Mesendoderm (in vitro differentiated cells): ENCODE data around the gene RBMXL2. TPM values are rescaled to one million over a fixed set of nuclear protein-coding genes. Genes with fewer than 3 reads are reported as not detected.

Source experiments
- DNase-seq: peaks from one replicate; pipeline ENCODE4 v3.0.0; 2013
- H2AK5ac ChIP-seq: 2 replicates; pipeline ENCODE4 v1.6.1; 2013; ENCODE audit warnings: low read length, inconsistent platforms
- H2BK120ac ChIP-seq: 2 replicates; pipeline ENCODE4 v1.6.1; 2013; ENCODE audit warnings: low read depth, mild to moderate bottlenecking, low read length, moderate library complexity, mixed read lengths
- H2BK15ac ChIP-seq: replicated peaks from 2 replicates; pipeline ENCODE4 v1.6.1; 2013; ENCODE audit warnings: low read depth, mild to moderate bottlenecking, moderate library complexity
- H2BK5ac ChIP-seq: 2 replicates; pipeline ENCODE4 v1.6.1; 2013; ENCODE audit warnings: low read length, inconsistent platforms
- H3K18ac ChIP-seq: 2 replicates; pipeline ENCODE4 v1.6.1; 2013; ENCODE audit warnings: mild to moderate bottlenecking, low read length, mixed read lengths
- H3K23ac ChIP-seq: one replicate; pipeline ENCODE4 v1.6.1; 2013; ENCODE audit warnings: low read length
- H3K27ac ChIP-seq: 2 replicates; pipeline ENCODE4 v1.5.1; 2013; ENCODE audit warnings: low read depth, mild to moderate bottlenecking, inconsistent platforms, low read length, moderate library complexity
- H3K27me3 ChIP-seq: 2 replicates; pipeline ENCODE4 v1.6.1; 2013; ENCODE audit warnings: low read length, control low read depth, mild to moderate bottlenecking, inconsistent platforms; ENCODE audit not compliant: insufficient read depth, poor library complexity
- H3K36me3 ChIP-seq: 2 replicates; pipeline ENCODE4 v1.6.1; 2013; ENCODE audit warnings: low read length, inconsistent platforms; ENCODE audit not compliant: control insufficient read depth, insufficient read depth
- H3K4ac ChIP-seq: one replicate; pipeline ENCODE4 v1.6.1; 2013; ENCODE audit warnings: low read depth, mild to moderate bottlenecking, low read length, moderate library complexity
- H3K4me1 ChIP-seq: 2 replicates; pipeline ENCODE4 v1.6.1; 2013; ENCODE audit warnings: low read depth, low read length, inconsistent platforms; ENCODE audit not compliant: control insufficient read depth
- H3K4me2 ChIP-seq: 2 replicates; pipeline ENCODE4 v1.6.1; 2013; ENCODE audit warnings: low read length
- H3K4me3 ChIP-seq: 2 replicates; pipeline ENCODE4 v1.5.1; 2013; ENCODE audit warnings: mild to moderate bottlenecking, low read length
- H3K56ac ChIP-seq: one replicate; pipeline ENCODE4 v1.6.1; 2013; ENCODE audit warnings: low read length
- H3K79me1 ChIP-seq: 2 replicates; pipeline ENCODE4 v1.6.1; 2013; ENCODE audit warnings: low read length, inconsistent platforms
- H3K79me2 ChIP-seq: 2 replicates; pipeline ENCODE4 v1.6.1; 2013; ENCODE audit warnings: mild to moderate bottlenecking, low read length; ENCODE audit not compliant: control insufficient read depth, insufficient read depth
- H3K9ac ChIP-seq: 2 replicates; pipeline ENCODE4 v1.6.1; 2013; ENCODE audit warnings: low read length, inconsistent platforms
- H4K5ac ChIP-seq: one replicate; pipeline ENCODE4 v1.6.1; 2013; ENCODE audit warnings: low read length
- H4K8ac ChIP-seq: one replicate; pipeline ENCODE4 v1.6.1; 2013; ENCODE audit warnings: low read depth, mild to moderate bottlenecking, control low read depth, low read length, moderate library complexity
- WGBS: extraction: QIAGEN DNeasy Blood & Tissue Kit; methylation state at CpG from one replicate; pipeline ENCODE4 v1.1.7; 2013; ENCODE audit warnings: low lambda C conversion rate, missing lambda C conversion rate; ENCODE audit not compliant: insufficient coverage; ENCODE audit errors: extremely low coverage; 5-methylcytosine and 5-hydroxymethylcytosine counted together
- polyA plus RNA-seq, 2 experiments: library from polyadenylated mRNA; stranded (reverse); fragments of 200-250 nt; gene quantifications; one replicate each; pipeline ENCODE4 v1.2.3, GENCODE V29; 2013

Gene RBMXL2
- not detected for polyA plus RNA-seq (2013, experiment 1 of 2)
- not detected for polyA plus RNA-seq (2013, experiment 2 of 2)

- DNase-seq: no peak
- no peak within 1 kb of the TSS for H2BK120ac ChIP-seq
- no peak within 1 kb of the TSS for H3K27ac ChIP-seq
- no peaks in the 10 kb centered on the region for H3K79me1 ChIP-seq
- no peak within 1 kb of the TSS for H2BK15ac ChIP-seq
- no peak within 1 kb of the TSS for H3K9ac ChIP-seq
- no peak within 1 kb of the TSS for H3K4ac ChIP-seq
- no peaks in the 10 kb centered on the region for H3K27me3 ChIP-seq
- H4K8ac ChIP-seq: no peak within 1 kb of the TSS
- H3K56ac ChIP-seq: no peak within 1 kb of the TSS
- H3K4me1 ChIP-seq: no peaks in the 10 kb centered on the region
- H3K4me2 ChIP-seq: no peak within 1 kb of the TSS
- H2AK5ac ChIP-seq: no peak within 1 kb of the TSS
- H3K23ac ChIP-seq: no peak within 1 kb of the TSS
- H4K5ac ChIP-seq: no peak within 1 kb of the TSS
- WGBS: no CpG with 5 or more reads among the region's 45 CpGs
- H3K18ac ChIP-seq: no peak within 1 kb of the TSS
- H3K79me2 ChIP-seq: no peaks in the 10 kb centered on the region
- no peak within 1 kb of the TSS for H2BK5ac ChIP-seq
- no peak within 1 kb of the TSS for H3K4me3 ChIP-seq
- H3K36me3 ChIP-seq: no peaks in the 10 kb centered on the region
These were observed at the start of gene RBMXL2 for GRCh38 chr11:7088921-7089320. TSS of gene RBMXL2 (plus strand) at chr11:7088998. CDS start at chr11:7089121, 123 bp downstream.

- Histone ChIP-seq H3K9ac (no peak overlapping the region), H3K4me1 (no peaks in the 10 kb centered on the region), H3K4me2 (no peak overlapping the region), H3K18ac (no peak overlapping the region), H3K27me3 (no peaks in the 10 kb centered on the region), H3K4ac (no peak overlapping the region), H2BK5ac (no peak overlapping the region), H4K5ac (no peak overlapping the region), H3K56ac (no peak overlapping the region), H2BK120ac (no peak overlapping the region), H3K23ac (no peak overlapping the region), H3K79me2 (no peaks in the 10 kb centered on the region), H3K4me3 (no peak overlapping the region), H4K8ac (no peak overlapping the region), H3K36me3 (no peaks in the 10 kb centered on the region), H3K79me1 (no peaks in the 10 kb centered on the region), H3K27ac (no peak overlapping the region), H2AK5ac (no peak overlapping the region), H2BK15ac (no peak overlapping the region)
- no peak for DNase-seq
- no CpG with 5 or more reads among the region's 3 CpGs for WGBS
These were observed 42.2 kb upstream of the RBMXL2 start for GRCh38 chr11:7046474-7047175.

GRCh38 chr11:7050191-7050590 is 38.6 kb upstream of the RBMXL2 start:
- Histone ChIP-seq H3K18ac (no peak overlapping the region), H3K56ac (no peak overlapping the region), H3K23ac (no peak overlapping the region), H2BK120ac (no peak overlapping the region), H3K4me2 (no peak overlapping the region), H4K5ac (no peak overlapping the region), H4K8ac (no peak overlapping the region), H3K36me3 (no peaks in the 10 kb centered on the region), H3K27ac (no peak overlapping the region), H3K4me1 (no peaks in the 10 kb centered on the region), H2BK5ac (no peak overlapping the region), H2BK15ac (no peak overlapping the region), H3K4ac (no peak overlapping the region), H3K79me1 (no peaks in the 10 kb centered on the region), H3K4me3 (no peak overlapping the region), H2AK5ac (no peak overlapping the region), H3K9ac (no peak overlapping the region), H3K79me2 (no peaks in the 10 kb centered on the region), H3K27me3 (no peaks in the 10 kb centered on the region)
- no CpG with 5 or more reads among the region's 1 CpG for WGBS
- no peak for DNase-seq

GRCh38 chr11:7056828-7057513 is 31.8 kb upstream of the RBMXL2 start:
- no peaks in the 10 kb centered on the region for H3K79me1 ChIP-seq
- H4K8ac ChIP-seq: no peak overlapping the region
- H3K4me2 ChIP-seq: no peak overlapping the region
- no peak overlapping the region for H3K23ac ChIP-seq
- H2BK15ac ChIP-seq: no peak overlapping the region
- H3K9ac ChIP-seq: no peak overlapping the region
- no peak overlapping the region for H4K5ac ChIP-seq
- H2AK5ac ChIP-seq: no peak overlapping the region
- H3K27me3 ChIP-seq: no peaks in the 10 kb centered on the region
- DNase-seq: no peak
- no peak overlapping the region for H3K4ac ChIP-seq
- H3K79me2 ChIP-seq: no peaks in the 10 kb centered on the region
- no peaks in the 10 kb centered on the region for H3K36me3 ChIP-seq
- H3K27ac ChIP-seq: no peak overlapping the region
- no peak overlapping the region for H3K4me3 ChIP-seq
- no peak overlapping the region for H2BK120ac ChIP-seq
- H3K18ac ChIP-seq: no peak overlapping the region
- H3K56ac ChIP-seq: no peak overlapping the region
- WGBS: no CpG with 5 or more reads among the region's 6 CpGs
- no peaks in the 10 kb centered on the region for H3K4me1 ChIP-seq
- H2BK5ac ChIP-seq: no peak overlapping the region

- no CpG with 5 or more reads among the region's 2 CpGs for WGBS
- no peaks in the 10 kb centered on the region for H3K4me1 ChIP-seq
- H3K56ac ChIP-seq: no peak overlapping the region
- H3K4me3 ChIP-seq: no peak overlapping the region
- no peaks in the 10 kb centered on the region for H3K27me3 ChIP-seq
- H3K79me2 ChIP-seq: no peaks in the 10 kb centered on the region
- H3K18ac ChIP-seq: no peak overlapping the region
- no peaks in the 10 kb centered on the region for H3K79me1 ChIP-seq
- H2BK5ac ChIP-seq: no peak overlapping the region
- no peak overlapping the region for H3K4ac ChIP-seq
- H3K9ac ChIP-seq: no peak overlapping the region
- no peak overlapping the region for H2AK5ac ChIP-seq
- DNase-seq: no peak
- H3K36me3 ChIP-seq: no peaks in the 10 kb centered on the region
- no peak overlapping the region for H2BK15ac ChIP-seq
- no peak overlapping the region for H2BK120ac ChIP-seq
- no peak overlapping the region for H4K8ac ChIP-seq
- H3K23ac ChIP-seq: no peak overlapping the region
- no peak overlapping the region for H3K27ac ChIP-seq
- H4K5ac ChIP-seq: no peak overlapping the region
- no peak overlapping the region for H3K4me2 ChIP-seq
These were observed 31.2 kb upstream of the RBMXL2 start for GRCh38 chr11:7057641-7058040.
